GM19193 (cell line): Measurements from ENCODE around the gene YKT6.

Source experiments
- POLR2A ChIP-seq: IDR thresholded peaks from 4 replicates; pipeline ENCODE4 v1.6.1; 2011; ENCODE audit not compliant: insufficient read depth, insufficient read length; ENCODE audit errors: extremely low read depth

The YKT6 gene

DNA sequence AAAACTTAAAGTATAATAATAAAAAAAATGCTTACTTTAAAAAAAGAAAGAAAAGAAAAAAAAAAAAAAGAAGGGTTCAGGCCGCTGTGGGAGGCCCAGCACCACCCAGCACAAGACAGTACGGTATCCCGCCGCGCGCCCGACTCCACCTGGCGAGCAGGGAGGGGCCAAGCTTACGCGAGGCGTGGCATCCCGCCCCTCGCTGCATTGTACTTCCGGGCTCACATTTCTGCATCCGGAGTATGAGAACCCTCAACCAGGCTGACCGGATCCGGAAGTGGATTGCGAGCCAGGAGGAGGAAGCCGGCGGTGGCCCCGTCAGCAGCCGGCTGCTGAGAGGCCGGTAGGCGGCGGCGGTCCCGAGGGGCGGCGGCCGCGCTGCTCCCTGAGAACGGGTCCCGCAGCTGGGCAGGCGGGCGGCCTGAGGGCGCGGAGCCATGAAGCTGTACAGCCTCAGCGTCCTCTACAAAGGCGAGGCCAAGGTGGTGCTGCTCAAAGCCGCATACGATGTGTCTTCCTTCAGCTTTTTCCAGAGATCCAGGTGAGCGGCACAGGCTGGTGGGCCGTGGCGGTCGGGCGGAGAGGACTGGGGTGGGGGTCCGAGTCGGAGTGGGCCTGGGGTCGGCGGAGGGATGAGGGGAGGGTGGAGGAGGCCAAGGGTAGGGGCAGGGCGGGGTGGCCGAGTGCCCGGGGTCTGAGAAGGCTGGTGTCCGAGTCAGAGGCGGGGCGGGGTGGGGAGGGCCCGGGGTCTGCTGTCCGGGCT is at the start of gene YKT6:
Gene YKT6, plus strand, starts transcription at position 280 of the 763 bp plus-strand sequence. Its CDS starts 158 bp downstream, at position 438.
- peak; percentile 94 for TF ChIP-seq POLR2A

DNA sequence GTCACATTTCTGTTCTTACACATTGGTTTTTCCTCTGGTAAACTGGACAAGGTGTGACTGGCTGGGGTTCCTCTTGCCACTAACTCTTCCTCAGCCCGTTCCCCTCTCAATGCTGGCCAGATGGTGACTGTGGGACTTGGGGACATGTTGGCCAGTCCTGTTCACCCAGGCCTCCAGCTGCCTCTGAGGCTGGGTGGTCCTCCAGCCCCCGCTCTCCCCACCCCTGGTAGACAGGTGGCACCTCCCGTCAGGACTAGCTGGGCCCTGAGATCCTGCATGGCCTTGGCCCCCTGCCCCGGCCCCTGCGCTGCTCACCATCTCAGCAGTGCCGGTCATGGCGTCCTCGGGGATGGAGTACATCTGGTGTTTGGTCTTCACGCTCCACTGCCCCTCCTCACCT is 48.8 kb upstream of the YKT6 start:
- TF ChIP-seq POLR2A: no peak

DNA sequence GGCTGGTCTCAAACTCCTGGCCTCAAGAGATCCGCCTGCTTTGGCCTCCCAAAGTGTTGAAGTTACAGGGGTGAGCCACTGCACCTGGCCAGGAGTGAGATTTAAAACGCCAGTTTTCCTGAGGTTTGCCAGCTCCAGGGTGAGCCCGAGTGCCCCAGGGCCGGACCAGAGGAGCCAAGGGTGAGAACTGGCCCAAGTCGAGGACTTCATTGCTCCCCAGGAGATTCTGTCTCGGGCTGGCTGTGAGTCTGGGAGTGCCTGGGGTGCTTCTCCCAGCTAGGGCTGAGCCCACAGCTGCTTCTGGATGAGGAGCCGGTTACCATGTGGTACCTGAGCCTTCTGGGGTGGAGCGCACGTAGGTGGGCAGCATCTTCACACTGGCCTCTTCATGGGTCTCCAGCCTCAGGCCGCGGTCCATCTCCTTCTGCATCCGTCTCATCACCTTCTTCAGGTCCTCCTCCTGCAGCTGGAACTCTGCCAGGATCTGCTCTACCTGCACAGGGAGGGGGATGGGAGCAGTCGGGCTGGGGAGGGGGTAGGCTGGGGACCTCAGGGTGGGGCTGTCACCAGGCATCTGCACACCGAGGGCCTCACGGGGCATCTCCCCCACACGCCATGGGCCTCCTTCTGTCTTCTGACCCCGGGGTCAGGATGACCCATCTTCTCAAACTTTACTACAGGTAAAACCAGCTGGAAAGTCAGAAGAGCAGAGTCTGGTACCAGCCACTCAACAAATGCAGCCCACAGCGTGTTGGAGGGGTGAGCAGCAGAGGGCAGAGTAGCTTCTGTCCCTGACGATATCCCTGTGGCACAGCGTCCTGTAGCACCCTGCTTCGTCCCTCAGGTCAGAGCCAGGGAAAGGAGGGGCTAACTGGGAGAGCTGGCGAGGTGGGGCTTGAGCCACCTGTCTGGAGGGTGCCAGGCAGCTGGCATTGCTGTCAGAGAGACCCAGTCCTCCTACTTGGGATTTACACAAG is 47.5 kb upstream of the YKT6 start:
- TF ChIP-seq POLR2A: no peak

DNA sequence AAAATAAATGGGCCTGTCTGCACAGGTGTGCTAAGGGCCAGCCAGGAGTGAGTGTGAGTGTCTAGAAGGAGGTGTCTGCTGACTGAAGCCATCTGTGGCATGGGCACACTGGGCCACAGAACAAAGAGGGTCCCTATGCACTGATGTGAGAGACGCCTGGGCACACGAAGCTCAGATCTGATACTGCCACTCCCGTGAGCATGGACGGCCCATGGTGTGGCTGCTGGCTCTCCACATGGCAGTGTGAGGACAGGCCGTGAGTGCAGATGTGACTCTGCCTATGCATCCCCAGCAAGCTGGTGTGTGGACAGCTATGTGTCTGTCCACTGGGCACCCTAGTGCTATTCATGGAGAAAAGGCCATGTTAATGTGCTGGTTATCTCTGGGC is 46.8 kb upstream of the YKT6 start:
- TF ChIP-seq POLR2A: no peak

DNA sequence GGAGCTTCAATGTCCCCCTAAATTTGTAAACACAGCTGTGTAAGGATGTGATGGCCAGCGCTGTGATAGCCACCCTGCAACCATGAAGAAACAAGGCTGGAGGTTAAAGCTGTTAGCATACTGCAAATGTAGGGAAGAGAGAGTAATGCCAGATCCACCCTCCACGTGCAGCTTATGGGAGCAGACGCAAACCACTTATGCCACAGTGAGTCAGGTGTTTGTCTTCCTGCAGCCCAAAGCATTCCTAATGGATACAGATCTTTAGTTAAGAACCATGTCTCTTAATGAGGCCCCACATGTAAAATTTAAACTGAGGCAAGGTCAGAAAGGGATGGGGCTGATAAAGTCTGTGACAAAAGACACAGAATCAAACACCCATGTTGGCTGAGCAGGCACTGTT is 46.1 kb upstream of the YKT6 start:
- TF ChIP-seq POLR2A: no peak

DNA sequence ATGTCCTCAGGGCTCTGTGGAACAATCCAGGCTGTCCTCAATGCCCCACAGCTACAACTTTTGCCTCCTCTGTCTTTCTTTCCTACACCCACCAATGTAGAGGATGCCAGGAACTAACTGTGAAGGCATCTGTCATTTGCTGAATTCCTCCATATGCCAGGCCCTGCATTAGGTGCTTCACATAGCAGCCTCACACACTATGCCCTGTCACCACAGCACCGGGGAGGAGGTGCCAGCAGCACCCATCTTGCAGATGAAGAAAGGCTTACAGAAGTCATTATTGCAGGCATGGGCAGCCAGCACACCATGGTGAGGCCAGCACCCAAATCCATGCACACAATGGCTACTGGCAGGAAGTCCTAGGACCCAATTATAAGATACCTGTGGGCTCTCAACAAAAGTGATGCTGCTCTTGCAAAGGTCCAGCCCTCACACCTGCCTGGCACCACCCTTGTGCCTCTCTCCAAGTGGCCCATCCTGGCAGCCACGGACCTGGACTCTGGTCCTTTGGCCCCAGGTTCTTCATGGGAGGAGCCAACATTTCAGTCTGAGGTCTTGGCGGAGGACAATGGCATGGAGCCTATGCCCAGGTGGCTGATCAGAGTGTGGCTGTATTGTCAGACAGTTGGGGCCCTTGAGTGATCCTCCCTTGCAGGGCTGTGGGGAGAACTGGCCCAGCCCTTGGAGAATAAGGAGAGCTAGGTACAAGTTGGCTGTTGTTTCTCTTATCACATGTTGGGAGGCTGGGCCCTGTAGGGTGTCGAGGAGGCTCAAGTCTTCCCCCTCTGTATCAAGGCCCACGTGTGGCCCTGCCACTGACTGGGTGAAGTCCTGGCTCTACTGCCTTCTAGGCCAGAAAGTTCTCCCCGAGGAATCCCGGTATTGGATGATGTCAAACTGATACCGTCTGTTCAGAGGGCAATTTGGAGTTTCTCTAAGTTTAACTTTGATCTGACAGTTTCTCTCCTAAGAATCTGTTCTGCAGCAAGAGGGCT is 45.3 kb upstream of the YKT6 start:
- no peak for TF ChIP-seq POLR2A

DNA sequence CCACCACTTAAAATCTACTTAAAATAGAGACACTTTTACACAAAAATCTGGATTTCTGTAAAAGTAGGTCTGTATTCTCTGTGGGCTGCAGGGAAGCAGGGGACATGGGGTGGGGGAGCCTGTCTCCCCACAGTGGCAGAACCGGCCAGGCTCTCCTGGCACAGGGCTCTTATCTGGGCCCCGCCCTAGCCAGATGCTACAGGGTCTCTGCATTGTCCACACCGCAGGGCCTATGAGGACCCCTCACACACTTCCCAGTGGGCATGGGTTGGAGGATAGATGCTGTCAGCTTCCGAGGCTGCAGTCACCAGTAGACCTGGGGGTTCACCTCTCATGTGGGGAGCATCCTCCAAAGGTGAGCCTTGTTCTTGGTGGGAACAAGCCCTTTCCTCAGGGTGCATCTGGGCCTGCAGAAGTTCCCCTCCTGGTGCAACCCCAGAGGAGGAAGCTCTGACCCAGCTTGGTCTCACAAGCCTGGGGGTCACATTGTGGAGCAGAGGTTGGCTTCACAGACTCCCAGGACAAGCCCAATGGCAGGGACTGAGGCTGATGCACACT is 44.2 kb upstream of the YKT6 start:
- TF ChIP-seq POLR2A: no peak

DNA sequence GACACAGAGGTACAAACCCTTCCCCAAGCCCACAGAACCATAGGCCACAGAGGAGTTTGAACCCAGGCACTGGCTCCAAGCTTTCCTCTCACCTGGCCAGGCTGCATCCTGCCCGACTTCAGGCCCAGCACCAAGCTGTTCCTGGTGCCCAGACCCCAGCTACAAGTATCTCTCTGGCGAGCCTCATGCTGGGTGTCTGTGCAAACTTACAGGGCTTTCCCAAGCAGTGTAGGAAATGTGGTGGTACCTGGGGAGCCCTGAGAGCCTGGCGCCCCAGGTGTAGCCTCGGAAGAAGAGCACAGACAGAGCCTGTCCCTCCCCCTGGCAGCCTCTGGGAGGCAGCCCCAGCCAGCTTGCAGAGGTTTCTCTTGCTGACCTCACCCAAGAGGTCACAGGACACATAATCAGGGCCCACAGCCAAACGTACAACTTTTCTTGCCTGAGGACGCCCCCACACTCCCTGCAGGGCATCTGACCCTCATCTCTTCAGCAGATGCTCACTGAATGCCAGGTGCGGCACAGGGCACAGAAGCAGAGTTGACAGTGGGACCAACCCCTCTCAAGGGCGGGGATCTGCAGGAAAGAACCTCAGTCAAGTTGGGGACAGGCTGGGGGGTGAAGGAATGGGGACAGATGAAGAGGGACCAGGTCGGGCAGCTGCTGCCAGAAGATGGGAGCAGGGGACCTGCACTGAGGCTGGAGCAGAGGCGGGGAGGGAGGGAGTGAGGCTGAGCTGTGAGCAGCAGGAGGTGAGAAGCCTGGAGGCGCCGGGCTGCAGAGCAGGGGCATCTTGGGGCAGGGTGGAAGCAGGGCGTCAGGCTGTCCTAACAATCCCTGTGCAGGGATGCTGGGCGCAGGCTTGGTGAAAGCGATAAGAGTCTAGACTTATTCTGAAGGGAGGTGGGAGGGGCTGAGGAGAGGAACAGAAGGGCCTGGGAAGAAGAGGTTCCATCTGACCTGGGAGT is 43.4 kb upstream of the YKT6 start:
- TF ChIP-seq POLR2A: no peak

DNA sequence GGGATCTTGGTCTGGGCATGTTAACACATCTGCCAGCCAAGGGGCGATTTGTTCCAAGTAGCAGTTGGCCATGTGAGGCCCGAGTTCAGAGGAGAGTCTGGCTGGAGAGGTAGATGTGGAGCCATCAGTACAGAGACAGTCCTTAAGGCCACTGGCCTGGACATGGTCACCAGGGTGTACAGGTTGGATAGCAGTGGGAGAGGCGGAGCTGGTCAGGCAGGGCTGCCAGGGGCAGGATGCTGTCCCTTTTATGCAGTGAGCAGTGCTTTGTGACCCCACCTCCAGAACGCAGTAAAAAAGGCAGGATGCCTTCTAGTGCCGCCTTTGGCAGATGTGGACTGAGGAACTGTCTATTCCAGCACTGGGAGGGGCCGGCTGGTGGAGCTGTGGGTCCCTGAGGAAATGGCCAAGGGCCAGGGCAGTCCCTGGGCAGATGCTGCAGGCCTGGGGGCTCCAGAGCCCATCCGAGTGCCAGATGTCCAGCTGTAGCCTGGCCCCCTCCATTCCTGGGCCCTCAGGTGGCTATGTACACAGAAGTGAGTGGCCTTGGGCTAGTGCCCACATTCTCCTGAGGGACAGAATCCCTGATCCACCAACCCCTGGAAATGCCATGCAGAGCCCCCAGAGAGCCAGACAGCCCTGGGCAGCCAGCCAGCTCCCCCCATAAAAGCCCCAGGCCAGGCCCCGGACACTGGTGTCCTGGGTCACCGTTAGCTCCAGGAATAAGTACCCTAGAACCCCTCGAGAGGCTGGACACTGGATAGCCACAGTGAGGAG is 42.5 kb upstream of the YKT6 start:
- no peak for TF ChIP-seq POLR2A

DNA sequence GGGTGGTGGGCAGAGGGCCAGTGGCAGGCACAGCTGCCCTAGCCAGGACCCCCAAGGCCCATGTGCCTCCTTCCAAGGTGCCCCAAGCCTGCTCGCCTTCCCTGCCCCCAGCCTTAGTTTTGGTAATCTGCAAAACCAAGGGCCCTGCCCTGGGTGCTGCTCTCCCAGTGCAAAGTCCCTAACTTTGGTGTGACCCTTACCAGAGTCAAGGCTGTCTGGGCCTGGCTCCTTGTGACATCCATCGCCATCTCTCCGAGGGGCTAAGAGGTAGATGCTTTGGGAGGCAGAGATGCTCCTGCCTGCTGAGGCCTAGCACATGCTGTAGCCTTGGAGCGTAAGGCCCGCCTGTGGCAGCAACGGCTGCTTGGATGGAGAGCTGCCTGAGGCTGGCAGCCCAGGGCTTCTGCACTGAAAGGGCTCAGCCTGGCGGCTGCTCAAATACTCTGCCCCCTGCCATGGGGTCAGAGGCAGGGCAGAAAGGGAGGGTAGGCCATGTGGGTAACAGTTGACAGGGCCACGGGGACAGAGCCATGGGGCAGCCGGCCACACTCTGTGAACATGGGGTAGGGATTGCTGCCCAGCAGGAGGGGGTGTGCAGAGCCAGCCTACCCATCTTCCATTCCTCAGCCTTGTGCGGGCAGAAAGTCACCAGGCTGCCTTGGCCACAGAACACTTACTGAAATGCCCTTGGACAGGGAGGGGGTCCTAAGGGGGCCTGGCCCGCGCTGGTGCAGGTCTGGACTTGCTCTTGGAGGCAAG is 41.7 kb upstream of the YKT6 start:
- TF ChIP-seq POLR2A: no peak

DNA sequence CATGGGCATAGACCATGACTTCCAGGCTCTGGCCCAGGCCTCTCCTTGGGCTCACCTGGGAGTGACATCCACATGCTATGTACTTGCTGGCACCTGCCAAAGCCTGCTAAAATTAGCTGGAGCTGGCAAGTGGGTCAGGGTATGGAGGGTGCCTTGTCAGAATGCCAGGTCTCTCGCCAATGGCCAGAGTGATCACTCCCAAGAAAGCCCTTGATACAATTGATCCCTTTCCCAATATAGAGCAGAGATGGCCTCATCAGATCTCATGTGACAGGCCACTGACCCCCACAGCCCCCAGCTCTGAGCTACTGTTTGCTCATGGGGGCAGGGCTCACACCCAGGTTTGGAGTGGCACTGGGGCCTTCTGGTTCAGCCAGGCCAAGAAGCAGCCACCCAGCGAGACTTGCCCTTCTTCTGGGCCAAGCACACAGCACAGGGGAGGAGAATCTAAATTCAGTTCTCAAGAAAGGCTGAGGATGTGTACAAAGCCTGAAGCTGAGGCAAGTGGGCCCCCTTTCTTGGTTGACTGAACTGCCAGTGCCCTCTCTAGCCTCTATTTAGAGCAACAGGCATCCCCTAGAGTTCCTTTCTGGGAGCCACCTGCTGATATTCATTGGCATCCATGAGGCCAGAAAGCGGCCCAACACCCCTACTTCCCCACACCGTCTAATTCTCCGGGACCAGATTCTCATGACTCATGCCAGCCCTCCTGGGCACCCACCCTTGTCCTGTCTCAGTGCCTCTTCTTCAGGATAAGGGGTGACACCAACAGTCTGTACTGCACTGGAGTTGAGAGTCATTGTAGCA is 40.8 kb upstream of the YKT6 start:
- TF ChIP-seq POLR2A: no peak
